Measurements from ENCODE around the gene APOA4.

DNA sequence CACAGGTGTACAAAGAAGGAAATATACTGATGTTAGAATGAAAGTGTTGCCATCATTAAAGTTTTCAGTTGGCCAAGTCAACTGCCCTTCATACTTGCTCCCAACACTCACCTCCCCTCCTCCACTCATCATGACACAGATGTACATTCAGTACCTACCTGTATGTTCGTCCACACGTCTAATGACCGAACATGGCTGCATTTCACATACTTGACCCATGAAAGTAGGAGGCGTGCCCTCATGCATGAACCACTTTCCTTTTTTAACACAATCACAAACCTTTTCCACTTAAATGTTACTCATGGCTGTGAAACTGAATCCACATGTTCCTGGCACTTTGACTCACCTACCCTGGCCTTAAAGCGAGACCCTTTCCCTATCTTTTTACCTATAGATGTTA lies 47.1 kb downstream of the APOA4 start:
- TF ChIP-seq, protein P1, sequence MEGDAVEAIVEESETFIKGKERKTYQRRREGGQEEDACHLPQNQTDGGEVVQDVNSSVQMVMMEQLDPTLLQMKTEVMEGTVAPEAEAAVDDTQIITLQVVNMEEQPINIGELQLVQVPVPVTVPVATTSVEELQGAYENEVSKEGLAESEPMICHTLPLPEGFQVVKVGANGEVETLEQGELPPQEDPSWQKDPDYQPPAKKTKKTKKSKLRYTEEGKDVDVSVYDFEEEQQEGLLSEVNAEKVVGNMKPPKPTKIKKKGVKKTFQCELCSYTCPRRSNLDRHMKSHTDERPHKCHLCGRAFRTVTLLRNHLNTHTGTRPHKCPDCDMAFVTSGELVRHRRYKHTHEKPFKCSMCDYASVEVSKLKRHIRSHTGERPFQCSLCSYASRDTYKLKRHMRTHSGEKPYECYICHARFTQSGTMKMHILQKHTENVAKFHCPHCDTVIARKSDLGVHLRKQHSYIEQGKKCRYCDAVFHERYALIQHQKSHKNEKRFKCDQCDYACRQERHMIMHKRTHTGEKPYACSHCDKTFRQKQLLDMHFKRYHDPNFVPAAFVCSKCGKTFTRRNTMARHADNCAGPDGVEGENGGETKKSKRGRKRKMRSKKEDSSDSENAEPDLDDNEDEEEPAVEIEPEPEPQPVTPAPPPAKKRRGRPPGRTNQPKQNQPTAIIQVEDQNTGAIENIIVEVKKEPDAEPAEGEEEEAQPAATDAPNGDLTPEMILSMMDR (IDR thresholded peaks at IDR 0.05) = no peak
- TF ChIP-seq POLR2AphosphoS5 (IDR thresholded peaks at IDR 0.05; ENCODE audit: low read depth, low read length) (peak; percentile 34; the same call in 1 of the 2 replicates), SIN3A (IDR thresholded peaks at IDR 0.05; ENCODE audit: borderline replicate concordance, insufficient read depth, low read depth, low read length) (no peak)
- TF ChIP-seq, protein P2, sequence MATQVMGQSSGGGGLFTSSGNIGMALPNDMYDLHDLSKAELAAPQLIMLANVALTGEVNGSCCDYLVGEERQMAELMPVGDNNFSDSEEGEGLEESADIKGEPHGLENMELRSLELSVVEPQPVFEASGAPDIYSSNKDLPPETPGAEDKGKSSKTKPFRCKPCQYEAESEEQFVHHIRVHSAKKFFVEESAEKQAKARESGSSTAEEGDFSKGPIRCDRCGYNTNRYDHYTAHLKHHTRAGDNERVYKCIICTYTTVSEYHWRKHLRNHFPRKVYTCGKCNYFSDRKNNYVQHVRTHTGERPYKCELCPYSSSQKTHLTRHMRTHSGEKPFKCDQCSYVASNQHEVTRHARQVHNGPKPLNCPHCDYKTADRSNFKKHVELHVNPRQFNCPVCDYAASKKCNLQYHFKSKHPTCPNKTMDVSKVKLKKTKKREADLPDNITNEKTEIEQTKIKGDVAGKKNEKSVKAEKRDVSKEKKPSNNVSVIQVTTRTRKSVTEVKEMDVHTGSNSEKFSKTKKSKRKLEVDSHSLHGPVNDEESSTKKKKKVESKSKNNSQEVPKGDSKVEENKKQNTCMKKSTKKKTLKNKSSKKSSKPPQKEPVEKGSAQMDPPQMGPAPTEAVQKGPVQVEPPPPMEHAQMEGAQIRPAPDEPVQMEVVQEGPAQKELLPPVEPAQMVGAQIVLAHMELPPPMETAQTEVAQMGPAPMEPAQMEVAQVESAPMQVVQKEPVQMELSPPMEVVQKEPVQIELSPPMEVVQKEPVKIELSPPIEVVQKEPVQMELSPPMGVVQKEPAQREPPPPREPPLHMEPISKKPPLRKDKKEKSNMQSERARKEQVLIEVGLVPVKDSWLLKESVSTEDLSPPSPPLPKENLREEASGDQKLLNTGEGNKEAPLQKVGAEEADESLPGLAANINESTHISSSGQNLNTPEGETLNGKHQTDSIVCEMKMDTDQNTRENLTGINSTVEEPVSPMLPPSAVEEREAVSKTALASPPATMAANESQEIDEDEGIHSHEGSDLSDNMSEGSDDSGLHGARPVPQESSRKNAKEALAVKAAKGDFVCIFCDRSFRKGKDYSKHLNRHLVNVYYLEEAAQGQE (IDR thresholded peaks at IDR 0.05; ENCODE audit: insufficient read depth in 1 of 2, low read depth in 2 of 2, low read length in 1 of 2) = no peak

Measured in Panc1 (cell line).